Neural progenitor cell (in vitro differentiated cells): ENCODE measurements around the gene RXFP1. TPM values are rescaled to one million over a fixed set of nuclear protein-coding genes. Genes with fewer than 3 reads are reported as not detected.

ENCODE experiments used
- DNase-seq: peaks from one replicate; pipeline ENCODE4 v3.0.0-alpha.2; 2016; ENCODE audit warnings: low spot score
- H2AFZ ChIP-seq: fragments of 200-600 bp; sonication (generic); replicated peaks from 2 replicates; pipeline ENCODE4 v1.6.1; 2016; ENCODE audit warnings: antibody characterized with exemption
- H3F3A ChIP-seq: fragments of 200-600 bp; sonication (generic); 2 replicates; pipeline ENCODE4 v1.6.1; 2016; ENCODE audit warnings: antibody characterized with exemption, low read depth
- H3K27ac ChIP-seq: fragments of 200-600 bp; sonication (generic); 2 replicates; pipeline ENCODE4 v1.5.1; 2016; ENCODE audit warnings: mild to moderate bottlenecking
- H3K27me3 ChIP-seq: fragments of 200-600 bp; sonication (generic); 2 replicates; pipeline ENCODE4 v1.6.1; 2016; ENCODE audit warnings: mild to moderate bottlenecking, moderate library complexity
- H3K36me3 ChIP-seq: fragments of 200-600 bp; sonication (generic); 2 replicates; pipeline ENCODE4 v1.5.1; 2016
- H3K4me1 ChIP-seq: fragments of 200-600 bp; sonication (generic); 2 replicates; pipeline ENCODE4 v1.6.1; 2016; ENCODE audit warnings: mixed run types
- H3K4me2 ChIP-seq: fragments of 200-600 bp; sonication (generic); 2 replicates; pipeline ENCODE4 v1.6.1; 2016
- H3K4me3 ChIP-seq: fragments of 200-600 bp; sonication (generic); 2 replicates; pipeline ENCODE4 v1.5.1; 2016
- H3K79me2 ChIP-seq: fragments of 200-600 bp; sonication (generic); 2 replicates; pipeline ENCODE4 v1.6.1; 2016; ENCODE audit warnings: low read depth
- H3K9ac ChIP-seq: fragments of 200-600 bp; sonication (generic); 2 replicates; pipeline ENCODE4 v1.6.1; 2016
- H3K9me3 ChIP-seq: fragments of 200-600 bp; sonication (generic); 2 replicates; pipeline ENCODE4 v1.5.1; 2016; ENCODE audit warnings: low read depth
- H4K20me1 ChIP-seq: fragments of 200-600 bp; sonication (generic); 2 replicates; pipeline ENCODE4 v1.6.1; 2016; ENCODE audit warnings: low read depth
- H3K27ac Mint-ChIP-seq: 3 replicates; pipeline ENCODE4 v1.8.0; 2021; ENCODE audit warnings: mixed read lengths
- H3K27me3 Mint-ChIP-seq: 2 replicates; pipeline ENCODE4 v1.8.0; 2022; ENCODE audit warnings: low read depth, mild to moderate bottlenecking, inconsistent platforms, moderate library complexity, mixed read lengths; ENCODE audit not compliant: insufficient read depth
- H3K36me3 Mint-ChIP-seq: 3 replicates; pipeline ENCODE4 v1.8.0; 2021; ENCODE audit warnings: mixed read lengths
- H3K4me1 Mint-ChIP-seq: 3 replicates; pipeline ENCODE4 v1.8.0; 2021; ENCODE audit warnings: mixed read lengths
- H3K4me3 Mint-ChIP-seq: 3 replicates; pipeline ENCODE4 v1.8.0; 2021; ENCODE audit warnings: mild to moderate bottlenecking, moderate library complexity, mixed read lengths
- H3K9me3 Mint-ChIP-seq: 3 replicates; pipeline ENCODE4 v1.8.0; 2020; ENCODE audit warnings: mixed read lengths
- CTCF ChIP-seq: fragments of 200-600 bp; sonication (generic); IDR thresholded peaks from 2 replicates; pipeline ENCODE4 v1.5.1; 2017; ENCODE audit warnings: antibody characterized with exemption, mild to moderate bottlenecking
- EZH2 ChIP-seq: fragments of 200-600 bp; sonication (generic); IDR thresholded peaks from 2 replicates; pipeline ENCODE4 v1.6.1; 2017; ENCODE audit warnings: antibody characterized with exemption, mild to moderate bottlenecking, moderate library complexity
- EZH2phosphoT487 ChIP-seq: fragments of 200-600 bp; sonication (generic); IDR thresholded peaks from 2 replicates; pipeline ENCODE4 v1.6.1; 2017; ENCODE audit warnings: antibody characterized with exemption
- small RNA-seq: library from RNA; depleted of rRNA; stranded (forward); fragments of <200 nt; gene quantifications from one replicate; pipeline ENCODE3, GENCODE V24; 2015
- total RNA-seq: library from RNA; depleted of rRNA; stranded (reverse); fragments of >200 nt; gene quantifications from 2 replicates; pipeline ENCODE4 v1.2.3, GENCODE V29; 2015; ENCODE audit warnings: low replicate concordance

Gene RXFP1
- total RNA-seq, 1 donor from 2014 or later: not detected

GRCh38 chr4:158681629-158682028, 159.9 kb downstream of the RXFP1 start:
- no peak for DNase-seq
- H3K36me3 Mint-ChIP-seq: no peaks in the 10 kb centered on the region
- no peaks in the 10 kb centered on the region for H3K27me3 Mint-ChIP-seq
- H3K27ac Mint-ChIP-seq: no peak overlapping the region
- Histone ChIP-seq H2AFZ (no peak overlapping the region), H3K4me2 (no peak overlapping the region), H3K4me1 (no peaks in the 10 kb centered on the region), H3K27ac (no peak overlapping the region), H3K36me3 (no peaks in the 10 kb centered on the region), H3F3A (no peaks in the 10 kb centered on the region), H3K79me2 (no peaks in the 10 kb centered on the region), H3K9me3 (no peaks in the 10 kb centered on the region), H3K4me3 (no peak overlapping the region), H3K27me3 (no peaks in the 10 kb centered on the region), H4K20me1 (no peaks in the 10 kb centered on the region), H3K9ac (no peak overlapping the region)
- H3K4me1 Mint-ChIP-seq: no peaks in the 10 kb centered on the region
- no peaks in the 10 kb centered on the region for H3K9me3 Mint-ChIP-seq
- TF ChIP-seq EZH2phosphoT487 (no peak), CTCF (no peak), EZH2 (no peak)
- no peak overlapping the region for H3K4me3 Mint-ChIP-seq

- no peaks in the 10 kb centered on the region for H3K4me1 ChIP-seq
- H3K9me3 Mint-ChIP-seq: no peaks in the 10 kb centered on the region
- no peak overlapping the region for H3K27ac ChIP-seq
- no peaks in the 10 kb centered on the region for H4K20me1 ChIP-seq
- no peaks in the 10 kb centered on the region for H3K9me3 ChIP-seq
- H3K79me2 ChIP-seq: no peaks in the 10 kb centered on the region
- H3K36me3 Mint-ChIP-seq: no peaks in the 10 kb centered on the region
- no peak for DNase-seq
- H3K27me3 Mint-ChIP-seq: no peaks in the 10 kb centered on the region
- no peaks in the 10 kb centered on the region for H3K36me3 ChIP-seq
- H2AFZ ChIP-seq: no peak overlapping the region
- no peak overlapping the region for H3K4me3 ChIP-seq
- H3K4me1 Mint-ChIP-seq: no peaks in the 10 kb centered on the region
- H3K4me3 Mint-ChIP-seq: no peak overlapping the region
- no peak for TF ChIP-seq CTCF
- TF ChIP-seq EZH2: no peak
- no peak for TF ChIP-seq EZH2phosphoT487
- H3F3A ChIP-seq: no peaks in the 10 kb centered on the region
- H3K27ac Mint-ChIP-seq: no peak overlapping the region
- H3K9ac ChIP-seq: no peak overlapping the region
- no peaks in the 10 kb centered on the region for H3K27me3 ChIP-seq
- no peak overlapping the region for H3K4me2 ChIP-seq
Measured at GRCh38 chr4:158682066-158682465, 160.4 kb downstream of the RXFP1 start.

- no peak overlapping the region for H3K4me3 Mint-ChIP-seq
- TF ChIP-seq EZH2: no peak
- no peak for TF ChIP-seq CTCF
- no peak for TF ChIP-seq EZH2phosphoT487
Measured at GRCh38 chr4:158688813-158689212, 167.1 kb downstream of the RXFP1 start.

More at GRCh38 chr4:158688813-158689212, 167.1 kb downstream of the RXFP1 start:
- H3K4me2 ChIP-seq: no peak overlapping the region
- no peak for DNase-seq
- no peak overlapping the region for H3K4me3 ChIP-seq
- no peak overlapping the region for H3K27ac ChIP-seq
- no peak overlapping the region for H3K9ac ChIP-seq
- no peaks in the 10 kb centered on the region for H3K9me3 Mint-ChIP-seq
- H3K9me3 ChIP-seq: no peaks in the 10 kb centered on the region
- H3K27me3 ChIP-seq: no peaks in the 10 kb centered on the region
- H3K36me3 Mint-ChIP-seq: no peaks in the 10 kb centered on the region
- H4K20me1 ChIP-seq: no peaks in the 10 kb centered on the region
- peak overlapping the region; percentile 4 for H2AFZ ChIP-seq
- H3K27ac Mint-ChIP-seq: no peak overlapping the region
- no peaks in the 10 kb centered on the region for H3K36me3 ChIP-seq
- H3K4me1 Mint-ChIP-seq: no peaks in the 10 kb centered on the region
- H3K27me3 Mint-ChIP-seq: no peaks in the 10 kb centered on the region
- no peaks in the 10 kb centered on the region for H3F3A ChIP-seq
- peaks cover 7% of the 10 kb centered on the region for H3K4me1 ChIP-seq
- no peaks in the 10 kb centered on the region for H3K79me2 ChIP-seq

Small RNA genes lying within 50 kb of the gene (small RNA-seq; reads per million reads assigned to genes)
- gene RF00012: not detected

Other genes with a start within 250 kb of the RXFP1 start
- 63.7 and 101 TPM in 2 replicates for gene C4orf46, start 150.0 kb downstream of the RXFP1 start, total RNA-seq
- 8.6 and 16.8 TPM in 2 replicates for gene ETFDH, start 150.4 kb downstream of the RXFP1 start, total RNA-seq
- gene PPID, start 201.5 kb downstream of the RXFP1 start, total RNA-seq: 54.0 and 106 TPM in 2 replicates
- gene FNIP2, start 247.1 kb downstream of the RXFP1 start, total RNA-seq: 9.9 and 10.5 TPM in 2 replicates